GM21390 (cell line): ENCODE measurements around the gene ST6GAL1.
"Not testable (repeated sequence)": the region's sequence is repeated elsewhere in the genome, so short reads cannot be mapped to it uniquely, and the experiment has no call there.

Experiments used
- ATAC-seq: cut with Tn5 transposase; IDR thresholded peaks from one replicate; pipeline ENCODE4 v1.9.1; 2021; ENCODE audit not compliant: unreplicated experiment

ST6GAL1 gene, protein sequence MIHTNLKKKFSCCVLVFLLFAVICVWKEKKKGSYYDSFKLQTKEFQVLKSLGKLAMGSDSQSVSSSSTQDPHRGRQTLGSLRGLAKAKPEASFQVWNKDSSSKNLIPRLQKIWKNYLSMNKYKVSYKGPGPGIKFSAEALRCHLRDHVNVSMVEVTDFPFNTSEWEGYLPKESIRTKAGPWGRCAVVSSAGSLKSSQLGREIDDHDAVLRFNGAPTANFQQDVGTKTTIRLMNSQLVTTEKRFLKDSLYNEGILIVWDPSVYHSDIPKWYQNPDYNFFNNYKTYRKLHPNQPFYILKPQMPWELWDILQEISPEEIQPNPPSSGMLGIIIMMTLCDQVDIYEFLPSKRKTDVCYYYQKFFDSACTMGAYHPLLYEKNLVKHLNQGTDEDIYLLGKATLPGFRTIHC

DNA sequence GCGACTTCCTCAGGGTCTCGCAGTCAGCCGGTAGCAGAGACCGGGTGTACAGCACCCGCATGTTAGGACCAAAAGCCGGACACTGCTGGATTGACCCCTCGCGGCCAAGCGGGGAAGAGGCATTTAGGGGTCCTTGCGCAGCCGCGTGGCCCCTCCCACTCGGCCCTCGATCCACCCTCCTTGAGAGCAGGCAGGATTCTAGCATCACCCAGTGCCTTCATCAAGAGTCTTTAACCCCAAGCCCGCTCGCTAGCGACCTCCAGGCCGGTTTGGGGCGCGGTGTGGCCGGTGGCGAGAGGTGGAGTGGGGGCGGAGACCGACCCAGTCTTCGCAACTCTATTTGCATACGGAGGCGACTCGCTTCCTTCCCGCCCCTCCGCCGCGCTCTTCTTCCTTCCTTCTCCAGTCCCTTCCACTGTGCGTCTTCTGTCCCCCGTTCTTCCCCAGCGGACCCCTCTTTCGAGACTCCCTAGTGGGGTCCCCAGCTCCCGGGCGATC lies at the start of gene ST6GAL1:
ST6GAL1 (plus strand) TSS at position 384 of the 498 bp plus-strand sequence. CDS start 112,178 bp downstream, outside the sequence.
- peak; percentile 68 for ATAC-seq

DNA sequence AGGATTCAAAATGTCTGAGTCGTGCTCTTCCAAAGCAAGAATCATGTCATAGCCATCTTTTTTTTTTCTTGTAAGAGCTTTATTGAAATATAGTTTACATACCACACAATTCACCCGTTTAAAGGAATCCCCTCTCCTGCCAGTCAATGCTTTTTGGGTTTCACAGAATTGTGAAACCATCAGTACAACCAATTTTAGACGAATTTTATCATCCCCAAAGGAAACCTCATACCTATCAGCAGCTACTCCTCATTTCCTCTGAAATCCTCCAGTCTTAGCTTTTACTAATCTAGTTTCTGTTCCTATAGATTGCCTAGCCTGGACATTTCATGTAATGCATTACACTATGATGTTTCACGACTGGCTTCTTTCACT lies 48.2 kb upstream of the ST6GAL1 start:
- no peak for ATAC-seq

DNA sequence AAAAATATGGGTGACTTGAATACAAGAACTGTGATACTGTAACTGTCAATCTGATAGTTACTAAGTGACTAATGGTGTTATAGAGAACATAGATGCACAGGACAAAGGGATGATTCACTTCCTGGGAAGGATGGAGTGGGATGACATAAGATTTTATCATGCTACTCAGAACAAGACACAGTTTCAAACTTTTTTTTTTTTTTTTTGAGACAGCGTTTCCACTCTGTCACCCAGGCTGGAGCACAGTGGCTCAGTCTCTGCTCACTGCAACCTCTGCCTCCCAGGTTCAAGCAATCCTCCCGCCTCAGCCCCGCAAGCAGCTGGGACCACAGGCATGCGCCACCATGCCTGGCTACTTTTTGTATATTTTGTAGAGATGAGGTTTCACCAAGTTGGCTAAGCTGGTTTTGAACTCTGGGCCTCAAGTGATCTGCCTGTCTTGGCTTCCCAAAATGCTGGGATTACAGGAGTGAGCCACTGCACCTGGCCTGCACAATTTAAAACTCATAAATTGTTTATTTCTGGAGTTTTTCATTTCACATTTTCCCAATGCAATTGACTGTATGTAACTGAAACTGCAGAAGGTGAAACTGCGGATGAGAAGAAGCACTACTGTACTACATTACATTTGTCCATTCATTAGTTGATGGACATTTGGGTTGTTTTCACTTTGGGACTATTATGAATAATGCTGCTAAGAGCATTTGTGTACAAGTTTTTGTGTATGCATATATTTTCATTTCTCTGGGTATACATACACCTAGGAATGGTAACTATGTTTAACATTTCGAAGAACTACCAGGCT lies 47.2 kb upstream of the ST6GAL1 start:
- no peak for ATAC-seq

GRCh38 chr3:186883686-186884058 lies 46.7 kb upstream of the ST6GAL1 start:
- ATAC-seq = no peak

DNA sequence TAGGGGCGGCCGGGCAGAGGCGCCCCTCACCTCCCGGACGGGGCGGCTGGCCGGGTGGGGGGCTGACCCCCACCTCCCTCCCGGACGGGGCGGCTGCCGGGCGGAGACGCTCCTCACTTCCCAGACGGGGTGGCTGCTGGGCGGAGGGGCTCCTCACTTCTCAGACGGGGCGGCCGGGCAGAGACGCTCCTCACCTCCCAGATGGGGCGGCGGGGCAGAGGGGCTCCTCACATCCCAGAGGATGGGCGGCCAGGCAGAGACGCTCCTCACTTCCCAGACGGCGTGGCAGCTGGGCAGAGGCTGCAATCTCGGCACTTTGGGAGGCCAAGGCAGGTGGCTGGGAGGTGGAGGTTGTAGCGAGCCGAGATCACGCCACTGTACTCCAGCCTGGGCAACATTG lies 45.5 kb upstream of the ST6GAL1 start:
- ATAC-seq = not testable (repeated sequence)

- ATAC-seq = no peak
Observed at GRCh38 chr3:186886202-186886981, 43.9 kb upstream of the ST6GAL1 start.

DNA sequence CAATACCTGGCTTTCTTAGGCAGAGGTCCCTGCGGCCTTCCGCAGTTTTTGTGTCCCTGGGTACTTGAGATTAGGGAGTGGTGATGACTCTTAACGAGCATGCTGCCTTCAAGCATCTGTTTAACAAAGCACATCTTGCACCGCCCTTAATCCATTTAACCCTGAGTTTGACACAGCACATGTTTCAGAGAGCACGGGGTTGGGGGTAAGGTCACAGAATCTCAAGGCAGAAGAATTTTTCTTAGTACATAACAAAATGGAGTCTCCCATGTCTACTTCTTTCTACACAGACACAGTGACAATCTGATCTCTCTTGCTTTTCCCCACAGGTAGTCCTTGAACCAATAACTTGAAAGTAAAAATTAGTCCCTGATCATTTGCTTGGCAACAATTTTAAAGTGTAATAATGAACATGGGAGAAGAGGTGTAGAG lies 42.8 kb upstream of the ST6GAL1 start:
- ATAC-seq = not testable (repeated sequence)

DNA sequence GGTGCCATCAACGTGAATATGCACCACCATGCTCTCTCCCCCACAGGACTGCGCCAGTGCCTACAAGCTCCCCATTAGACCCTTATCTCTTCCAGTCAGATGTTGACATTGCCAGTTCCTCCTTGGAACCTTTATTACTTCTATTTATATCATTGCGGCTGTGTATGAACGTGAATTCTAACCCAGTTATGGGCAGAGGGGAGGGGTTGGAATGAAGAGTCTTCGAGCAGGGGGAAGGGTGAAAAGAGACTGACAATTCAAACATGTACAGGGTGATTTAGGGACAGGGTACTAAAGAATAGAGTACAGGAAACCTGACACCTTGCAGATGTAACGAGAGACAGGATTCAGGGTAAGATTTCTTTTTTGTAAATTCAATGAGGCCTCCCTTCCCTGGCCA lies 41.8 kb upstream of the ST6GAL1 start:
- ATAC-seq = no peak

DNA sequence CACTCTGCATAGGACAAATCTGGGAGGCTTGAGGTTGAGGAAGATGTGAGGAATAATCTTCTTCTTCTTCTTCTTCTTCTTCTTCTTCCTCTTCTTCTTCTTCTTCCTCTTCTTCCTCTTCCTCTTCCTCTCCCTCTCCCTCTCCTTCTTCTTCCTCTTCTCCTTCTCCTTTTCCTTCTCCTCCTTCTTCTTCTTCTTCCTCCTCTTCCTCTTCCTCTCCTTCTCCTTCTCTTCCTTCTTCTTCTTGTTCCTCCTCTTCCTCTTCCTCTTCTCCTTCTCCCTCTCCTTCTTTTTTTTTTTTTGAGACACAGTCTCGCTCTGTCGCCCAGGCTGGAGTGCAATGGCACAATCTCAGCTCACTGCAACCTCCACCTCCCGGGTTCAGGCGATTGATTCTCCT lies 40.6 kb upstream of the ST6GAL1 start:
- ATAC-seq = not testable (repeated sequence)

DNA sequence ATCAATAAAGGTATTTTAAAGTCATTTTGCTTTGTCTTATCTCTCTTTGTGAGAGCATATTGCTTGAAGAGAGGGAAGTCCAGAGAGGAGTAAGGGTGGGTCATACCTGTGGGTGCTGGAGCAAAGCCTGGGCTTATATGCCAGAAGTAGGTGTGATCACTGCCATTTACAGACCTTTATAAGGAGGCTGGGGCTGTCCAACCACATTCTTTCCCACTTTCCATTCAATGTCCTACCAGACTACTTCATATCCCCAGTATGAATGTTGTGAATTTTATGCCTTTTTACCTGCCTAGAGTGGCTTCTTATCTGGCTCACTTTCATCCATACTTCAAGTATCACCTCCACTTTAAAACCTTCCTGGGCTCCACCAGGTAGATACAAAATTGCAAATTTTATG lies 39.4 kb upstream of the ST6GAL1 start:
- no peak for ATAC-seq

DNA sequence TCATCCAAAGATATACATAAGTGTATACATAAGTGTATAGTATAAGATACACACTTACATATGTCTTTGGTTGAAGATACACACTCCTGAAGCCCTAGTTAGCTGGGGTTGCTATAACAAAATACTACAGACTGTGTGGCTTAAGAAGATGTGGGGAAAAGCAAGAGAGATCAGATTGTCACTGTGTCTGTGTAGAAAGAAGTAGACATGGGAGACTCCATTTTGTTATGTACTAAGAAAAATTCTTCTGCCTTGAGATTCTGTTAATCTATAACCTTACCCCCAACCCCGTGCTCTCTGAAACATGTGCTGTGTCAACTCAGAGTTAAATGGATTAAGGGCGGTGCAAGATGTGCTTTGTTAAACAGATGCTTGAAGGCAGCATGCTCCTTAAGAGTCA lies 37.3 kb upstream of the ST6GAL1 start:
- not testable (repeated sequence) for ATAC-seq

DNA sequence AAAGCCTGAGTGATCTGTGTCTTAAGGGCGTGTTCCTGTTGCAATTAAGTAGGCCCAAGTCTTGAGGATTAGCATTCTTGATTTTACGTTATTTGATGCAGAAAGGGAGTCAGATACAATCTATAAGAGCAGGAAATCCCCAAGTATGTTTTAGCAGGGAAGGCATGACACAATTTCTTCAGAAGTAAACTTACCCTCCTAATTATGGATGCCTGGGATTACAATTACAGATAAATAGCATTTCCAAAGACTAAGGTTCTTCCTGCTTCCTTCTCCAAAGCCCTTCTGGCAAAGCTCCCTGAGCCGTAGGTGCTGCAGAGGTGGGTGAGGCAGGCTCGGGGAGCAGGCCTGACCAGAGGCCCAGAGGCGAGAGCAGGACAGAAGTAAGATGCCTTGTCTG lies 34.9 kb upstream of the ST6GAL1 start:
- no peak for ATAC-seq

GRCh38 chr3:186896006-186896405 lies 34.3 kb upstream of the ST6GAL1 start:
- ATAC-seq = no peak

GRCh38 chr3:186896875-186897274 lies 33.5 kb upstream of the ST6GAL1 start:
- no peak for ATAC-seq

- ATAC-seq = no peak
Observed at GRCh38 chr3:186901135-186901734, 29.1 kb upstream of the ST6GAL1 start.

DNA sequence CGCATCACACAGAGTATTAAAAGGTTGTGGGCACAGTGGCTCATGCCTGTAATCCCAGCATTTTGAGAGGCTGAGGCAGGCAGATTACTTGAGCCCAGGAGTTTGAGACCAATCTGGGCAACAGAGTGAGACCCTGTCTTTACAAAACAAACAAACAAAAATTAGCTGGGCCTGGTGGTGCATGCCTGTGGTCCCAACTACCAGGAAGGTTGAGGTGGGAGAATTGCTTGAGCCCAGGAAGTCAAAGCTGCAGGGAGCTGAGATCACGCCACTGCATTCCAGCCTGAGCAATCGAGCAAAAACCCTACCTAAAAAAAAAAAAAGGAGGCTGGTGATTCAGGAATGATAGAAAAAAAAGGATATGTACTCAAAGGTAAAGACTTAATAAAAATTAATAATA lies 28.2 kb upstream of the ST6GAL1 start:
- no peak for ATAC-seq

DNA sequence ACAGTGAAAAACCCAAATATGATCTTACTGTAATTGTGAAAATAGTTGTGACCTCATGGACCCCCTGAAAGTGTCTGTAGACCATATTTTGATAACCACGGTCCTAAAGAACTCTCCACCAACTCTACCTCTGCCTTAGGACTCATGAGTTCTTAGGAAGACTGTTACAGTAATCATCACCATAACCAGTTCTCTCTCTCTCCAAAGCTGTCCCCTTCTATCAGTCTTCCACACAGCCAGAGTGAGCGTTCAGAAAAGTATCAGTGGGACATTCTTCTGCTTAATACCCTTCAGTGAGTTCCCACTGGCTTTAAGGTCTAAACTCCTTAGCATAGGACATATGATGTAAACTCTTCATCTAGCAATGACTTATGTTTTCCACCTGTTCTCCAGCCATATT lies 27.6 kb upstream of the ST6GAL1 start:
- ATAC-seq = no peak

DNA sequence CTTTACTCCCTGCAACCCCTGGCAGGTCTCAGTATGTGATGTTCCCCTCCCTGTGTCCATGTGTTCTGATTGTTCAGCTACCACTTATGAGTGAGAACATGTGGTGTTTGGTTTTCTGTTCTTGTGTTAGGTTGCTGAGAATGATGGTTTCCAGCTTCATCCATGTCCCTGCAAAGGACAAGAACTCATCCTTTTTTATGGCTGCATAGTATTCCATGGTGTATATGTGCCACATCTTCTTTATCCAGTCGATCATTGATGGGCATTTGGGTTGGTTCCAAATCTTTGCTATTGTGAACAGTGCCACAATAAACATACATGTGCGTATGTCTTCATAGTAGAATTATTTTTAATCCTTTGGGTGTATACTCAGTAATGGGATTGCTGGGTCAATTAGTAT lies 26.6 kb upstream of the ST6GAL1 start:
- not testable (repeated sequence) for ATAC-seq

- not testable (repeated sequence) for ATAC-seq
Observed at GRCh38 chr3:186907075-186907474, 23.3 kb upstream of the ST6GAL1 start.

DNA sequence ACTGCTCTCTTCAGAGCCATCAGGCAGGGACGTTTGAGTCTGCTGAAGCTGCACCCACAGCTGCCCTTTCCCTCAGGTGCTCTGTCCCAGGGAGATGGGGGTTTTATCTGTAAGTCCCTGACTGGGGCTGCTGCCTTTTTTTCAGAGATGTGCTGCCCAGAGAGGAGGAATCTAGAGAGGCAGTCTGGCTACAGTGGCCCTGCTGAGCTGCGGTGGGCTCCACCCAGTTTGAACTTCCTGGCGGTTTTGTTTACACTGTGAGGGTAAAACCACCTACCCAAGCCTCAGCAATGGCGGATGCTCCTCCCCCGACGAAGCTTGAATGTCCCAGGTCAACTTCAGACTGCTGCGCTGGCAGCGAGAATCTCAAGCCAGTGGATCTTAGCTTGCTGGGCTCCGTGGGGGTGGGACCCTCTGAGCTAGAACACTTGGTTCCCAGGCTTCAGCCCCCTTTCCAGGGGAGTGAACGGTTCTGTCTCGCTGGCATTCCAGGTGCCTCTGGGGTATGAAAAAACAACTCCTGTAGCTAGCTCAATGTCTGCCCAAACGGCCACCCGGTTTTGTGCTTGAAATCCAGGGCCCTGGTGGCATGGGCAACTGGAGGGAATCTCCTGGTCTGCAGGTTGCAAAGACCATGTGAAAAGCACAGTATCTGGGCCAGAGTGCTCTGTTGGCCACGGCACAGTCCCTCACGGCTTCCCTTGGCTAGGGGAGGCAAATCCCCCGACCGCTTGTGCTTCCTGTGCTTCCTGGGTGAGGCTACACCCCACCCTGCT lies 21.1 kb upstream of the ST6GAL1 start:
- ATAC-seq = no peak
